Activated T-helper 17 cell treated with anti-CD3 and anti-CD28 coated beads, Interleukin-2, amount 50 U/mL, for 72 hours (primary cell): ENCODE measurements around the gene COA5. TPM values are rescaled to one million over a fixed set of nuclear protein-coding genes. Genes with fewer than 3 reads are reported as not detected.

Experiments used
- ATAC-seq: fragments of 150-1000 bp; cut with Tn5 transposase; replicated peaks from 2 replicates; pipeline ENCODE4 v1.10.0; 2021; ENCODE audit warnings: mild to moderate bottlenecking, moderate library complexity
- H3K27ac Mint-ChIP-seq: one replicate; pipeline ENCODE4 v1.8.0; 2022; ENCODE audit warnings: mixed read lengths
- H3K27me3 Mint-ChIP-seq: one replicate; pipeline ENCODE4 v1.8.0; 2022; ENCODE audit warnings: mixed read lengths
- H3K36me3 Mint-ChIP-seq: one replicate; pipeline ENCODE4 v1.8.0; 2022; ENCODE audit warnings: low read depth, mild to moderate bottlenecking, mixed read lengths
- H3K4me1 Mint-ChIP-seq: one replicate; pipeline ENCODE4 v1.8.0; 2022; ENCODE audit warnings: mixed read lengths
- H3K4me3 Mint-ChIP-seq: one replicate; pipeline ENCODE4 v1.8.0; 2022; ENCODE audit warnings: mild to moderate bottlenecking, mixed read lengths
- H3K9me3 Mint-ChIP-seq: one replicate; pipeline ENCODE4 v1.8.0; 2022; ENCODE audit warnings: mixed read lengths
- total RNA-seq, 2 donors: library from RNA; stranded (reverse); gene quantifications; one replicate each; pipeline ENCODE4 v1.2.3, GENCODE V29; 2022

COA5 gene
- total RNA-seq, 2 donors from 2014 or later: 22.9 to 25.2 TPM

DNA sequence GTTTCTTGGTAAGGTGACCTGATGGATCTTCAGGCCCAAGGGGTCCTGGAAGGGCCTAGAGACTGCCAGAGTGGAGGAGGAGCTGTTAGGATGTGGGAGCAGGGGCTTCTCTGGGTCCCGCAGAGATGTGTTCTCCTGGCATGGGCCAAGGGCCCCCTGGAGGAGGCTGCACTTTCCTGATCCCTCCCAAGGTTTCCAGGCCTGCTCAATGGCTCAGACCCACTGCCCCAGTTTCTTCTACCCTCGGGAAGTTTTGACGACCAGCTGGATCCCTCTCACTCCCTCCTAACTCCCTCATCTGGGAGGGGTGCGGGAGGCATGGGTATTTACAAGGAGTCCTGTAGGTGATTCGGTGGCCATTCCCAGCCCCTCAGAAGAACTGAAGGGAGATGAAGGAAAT lies 36.1 kb downstream of the COA5 start:
- H3K27ac Mint-ChIP-seq: peak overlapping the region; percentile 58
- peaks cover 86% of the 10 kb centered on the region for H3K36me3 Mint-ChIP-seq
- no peaks in the 10 kb centered on the region for H3K9me3 Mint-ChIP-seq
- H3K4me3 Mint-ChIP-seq: no peak overlapping the region
- no peaks in the 10 kb centered on the region for H3K27me3 Mint-ChIP-seq
- H3K4me1 Mint-ChIP-seq: peaks cover under 1% of the 10 kb centered on the region
- no peak for ATAC-seq

GRCh38 chr2:98571796-98572195 lies 36.5 kb downstream of the COA5 start:
- H3K4me1 Mint-ChIP-seq: peaks cover 5% of the 10 kb centered on the region
- no peaks in the 10 kb centered on the region for H3K27me3 Mint-ChIP-seq
- no peak overlapping the region for H3K4me3 Mint-ChIP-seq
- H3K27ac Mint-ChIP-seq: peak overlapping the region; percentile 58
- no peak for ATAC-seq
- peaks cover 86% of the 10 kb centered on the region for H3K36me3 Mint-ChIP-seq
- no peaks in the 10 kb centered on the region for H3K9me3 Mint-ChIP-seq

DNA sequence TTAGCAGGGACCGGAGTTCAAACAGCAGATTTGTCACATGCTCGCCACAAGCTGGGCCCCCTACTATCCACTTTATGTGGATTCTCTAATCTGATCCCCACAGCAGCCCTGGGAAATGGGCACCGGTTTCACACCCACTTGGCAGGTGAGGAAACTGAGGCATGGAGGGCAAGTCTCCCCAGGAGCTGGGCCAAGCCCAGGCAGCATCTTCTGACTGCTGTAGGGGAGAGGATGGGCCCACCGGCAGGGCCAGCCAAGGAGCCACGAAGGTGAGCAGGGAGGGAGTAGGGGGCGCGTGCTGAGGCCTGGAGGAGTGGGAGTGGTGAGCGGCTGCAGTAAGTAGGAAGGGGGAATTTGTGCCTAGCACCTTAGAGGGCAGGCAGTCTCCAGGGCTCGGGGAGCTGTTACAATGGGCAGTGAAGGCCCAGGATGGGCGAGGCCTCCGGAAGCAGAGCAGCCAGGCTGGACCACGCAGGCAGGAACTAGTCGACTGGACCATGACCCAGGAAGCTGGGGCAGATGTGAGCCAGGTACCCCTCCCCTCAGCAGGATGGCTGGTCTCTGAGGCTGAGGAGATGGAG lies 37.1 kb downstream of the COA5 start:
- Mint-ChIP-seq H3K27me3 (no peaks in the 10 kb centered on the region), H3K4me3 (no peak overlapping the region), H3K36me3 (peaks cover 86% of the 10 kb centered on the region), H3K4me1 (peaks cover 5% of the 10 kb centered on the region), H3K27ac (peak overlapping the region; percentile 58), H3K9me3 (no peaks in the 10 kb centered on the region)
- no peak for ATAC-seq

- Mint-ChIP-seq H3K27me3 (no peaks in the 10 kb centered on the region), H3K4me3 (no peak overlapping the region), H3K36me3 (peaks cover 86% of the 10 kb centered on the region), H3K9me3 (no peaks in the 10 kb centered on the region), H3K27ac (peak overlapping the region; percentile 75), H3K4me1 (peaks cover 5% of the 10 kb centered on the region)
- ATAC-seq: no peak
Measured at GRCh38 chr2:98570356-98570755, 38.0 kb downstream of the COA5 start.

GRCh38 chr2:98569915-98570314 lies 38.4 kb downstream of the COA5 start:
- Mint-ChIP-seq H3K4me1 (peaks cover 5% of the 10 kb centered on the region), H3K27ac (peak overlapping the region; percentile 75), H3K27me3 (no peaks in the 10 kb centered on the region), H3K9me3 (no peaks in the 10 kb centered on the region), H3K4me3 (no peak overlapping the region), H3K36me3 (peaks cover 86% of the 10 kb centered on the region)
- ATAC-seq: no peak

DNA sequence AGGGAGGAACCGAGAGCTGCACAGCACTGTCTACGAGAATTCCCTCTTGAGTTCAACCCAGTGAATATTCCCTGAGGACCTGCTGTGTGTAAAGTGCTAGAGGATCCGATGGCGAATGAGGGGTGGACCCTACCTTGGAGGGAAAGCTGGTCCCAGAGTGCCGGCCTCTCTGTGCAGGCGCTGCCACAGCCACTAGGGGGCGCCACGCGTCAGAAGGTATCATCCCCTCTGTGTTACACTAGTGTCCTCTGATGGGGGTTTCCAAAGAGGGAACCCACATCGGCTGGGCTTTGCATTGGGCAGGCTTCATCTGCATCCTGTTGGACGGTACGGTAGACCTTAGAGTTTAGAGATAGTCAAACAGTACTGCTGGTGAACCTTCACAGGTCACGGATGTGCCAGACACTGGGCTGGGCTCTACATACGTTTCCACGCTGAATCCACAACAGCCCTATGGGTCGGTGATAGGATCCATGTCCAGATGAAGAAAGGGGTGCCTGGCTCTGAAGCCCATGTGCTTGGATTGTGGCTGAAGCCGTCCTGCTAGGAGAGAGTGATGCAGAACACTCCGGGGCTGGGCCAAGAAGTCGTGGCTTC lies 39.0 kb downstream of the COA5 start:
- Mint-ChIP-seq H3K4me1 (peaks cover 5% of the 10 kb centered on the region), H3K36me3 (peaks cover 86% of the 10 kb centered on the region), H3K9me3 (no peaks in the 10 kb centered on the region), H3K27ac (peak overlapping the region; percentile 75), H3K27me3 (no peaks in the 10 kb centered on the region), H3K4me3 (no peak overlapping the region)
- peak; percentile 80 for ATAC-seq

DNA sequence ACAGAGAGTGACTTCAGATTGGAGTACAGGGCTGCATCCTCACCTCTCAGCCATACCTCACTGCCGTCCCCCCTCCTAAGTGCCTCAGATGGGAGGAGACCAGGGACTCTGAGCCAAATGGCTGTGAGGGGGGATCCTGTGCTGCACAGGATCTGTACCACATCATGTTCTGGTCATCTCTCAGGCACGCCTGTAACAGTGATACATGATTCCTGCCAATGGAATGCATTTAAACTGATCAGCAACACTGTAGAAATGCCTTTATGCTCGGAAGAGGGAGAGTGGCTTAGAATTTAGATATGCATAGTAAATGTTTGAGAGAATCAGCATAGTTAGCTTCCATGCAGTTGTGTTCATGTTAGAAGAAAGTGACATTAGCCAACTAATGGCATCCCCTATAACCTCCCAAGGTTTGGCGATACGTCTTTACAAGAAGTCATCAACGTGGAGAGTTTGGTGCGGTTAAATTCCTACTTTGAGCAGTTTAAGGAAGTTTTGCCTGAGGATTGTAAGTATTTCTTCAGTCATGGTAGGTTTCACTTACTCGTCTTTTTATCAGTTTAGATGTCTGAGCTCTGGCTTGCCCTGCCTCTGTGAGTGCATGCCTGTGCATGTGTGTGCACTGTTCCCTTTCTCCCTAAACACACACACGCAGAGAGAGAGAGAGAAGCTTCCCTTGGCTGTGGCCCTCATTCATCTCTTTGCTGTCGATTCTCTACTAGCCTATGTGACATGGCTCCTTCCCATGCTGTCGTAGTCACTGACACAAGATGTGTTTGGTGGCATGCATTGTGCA lies 40.0 kb downstream of the COA5 start:
- Mint-ChIP-seq H3K9me3 (no peaks in the 10 kb centered on the region), H3K27me3 (no peaks in the 10 kb centered on the region), H3K4me3 (no peak overlapping the region), H3K27ac (no peak overlapping the region), H3K4me1 (peaks cover 5% of the 10 kb centered on the region), H3K36me3 (peaks cover 85% of the 10 kb centered on the region)
- ATAC-seq: no peak

DNA sequence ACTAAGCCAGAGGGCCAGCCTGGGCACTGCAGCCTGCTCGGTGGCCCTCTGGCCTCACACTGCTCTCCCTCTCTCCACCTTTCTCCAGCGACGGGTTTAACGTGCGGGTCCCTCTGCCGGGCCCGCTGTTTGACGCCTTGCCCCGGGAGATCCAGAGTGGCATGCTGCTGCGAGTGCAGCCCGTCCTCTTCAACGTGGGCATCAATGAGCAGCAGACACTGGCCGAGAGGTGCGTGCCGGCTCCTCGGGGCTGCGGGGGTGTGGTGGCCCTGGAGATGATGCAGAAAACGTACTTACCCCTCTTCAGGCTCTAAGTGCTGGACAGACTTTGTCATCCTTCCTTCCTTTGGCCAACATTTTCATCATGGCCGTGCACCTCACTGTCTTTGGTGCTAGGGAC lies 42.4 kb downstream of the COA5 start:
- Mint-ChIP-seq H3K4me3 (no peak overlapping the region), H3K36me3 (peaks cover 92% of the 10 kb centered on the region), H3K27me3 (no peaks in the 10 kb centered on the region), H3K9me3 (no peaks in the 10 kb centered on the region), H3K4me1 (peaks cover 5% of the 10 kb centered on the region), H3K27ac (peak overlapping the region; percentile 90)
- no peak for ATAC-seq

DNA sequence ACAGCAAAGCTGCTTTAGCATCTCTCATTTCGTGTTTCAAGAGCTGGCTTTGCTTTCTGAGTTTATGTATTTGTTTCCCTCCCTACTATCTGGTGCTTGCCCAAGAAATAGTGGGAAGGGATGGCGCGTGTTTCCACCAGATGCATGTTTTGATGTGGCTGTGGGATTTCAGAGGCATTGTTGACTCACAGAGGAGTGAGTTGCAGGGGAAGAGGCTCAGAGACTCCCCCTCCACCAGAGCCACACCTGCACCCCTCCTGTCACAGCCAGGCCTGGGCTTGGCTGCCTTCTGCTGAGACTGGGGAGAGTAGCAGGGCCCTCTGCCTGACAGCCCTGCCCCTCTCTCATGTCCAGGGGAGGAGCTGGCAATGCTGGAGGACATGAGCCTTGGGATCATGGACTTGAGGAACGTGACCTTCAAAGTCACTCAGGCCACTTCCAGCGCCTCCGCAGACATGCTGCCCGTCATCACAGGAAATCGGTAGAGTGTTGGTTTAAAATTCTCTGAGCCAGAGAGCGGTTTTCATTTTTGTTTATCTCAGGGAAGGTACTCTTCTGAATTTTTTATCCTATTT lies 42.9 kb downstream of the COA5 start:
- Mint-ChIP-seq H3K4me1 (peaks cover 5% of the 10 kb centered on the region), H3K4me3 (no peak overlapping the region), H3K36me3 (peaks cover 94% of the 10 kb centered on the region), H3K9me3 (no peaks in the 10 kb centered on the region), H3K27me3 (no peaks in the 10 kb centered on the region), H3K27ac (peak overlapping the region; percentile 50)
- ATAC-seq: no peak

DNA sequence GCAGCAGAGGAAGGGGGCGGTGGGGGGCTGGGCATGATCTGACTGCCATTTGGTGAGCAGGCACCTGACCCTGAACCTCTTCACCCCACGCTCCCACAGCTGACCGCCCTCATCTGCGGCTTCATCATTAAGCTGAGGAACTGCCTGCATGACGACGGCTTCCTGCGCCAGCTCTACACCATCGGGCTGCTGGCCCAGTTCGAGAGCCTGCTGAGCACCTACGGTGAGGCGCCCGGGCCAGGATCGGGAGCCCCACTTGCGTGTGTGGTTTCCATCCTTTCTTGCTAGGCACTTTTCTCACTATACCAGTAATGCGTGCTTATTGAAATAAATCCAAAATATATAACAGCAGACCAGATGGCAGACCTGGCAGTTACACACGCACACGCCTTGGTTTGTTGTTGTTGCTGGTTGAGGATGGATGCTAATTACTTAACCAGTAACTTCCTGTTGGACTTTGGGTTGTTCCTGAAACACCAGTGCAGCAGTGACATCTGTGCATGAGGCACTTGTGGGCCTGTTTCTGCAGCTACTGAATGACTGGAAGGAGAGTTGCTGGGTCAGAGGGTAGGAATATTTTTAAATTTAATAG lies 43.7 kb downstream of the COA5 start:
- Mint-ChIP-seq H3K4me1 (peaks cover 5% of the 10 kb centered on the region), H3K27ac (peak overlapping the region; percentile 50), H3K36me3 (peaks cover 94% of the 10 kb centered on the region), H3K4me3 (no peak overlapping the region), H3K9me3 (no peaks in the 10 kb centered on the region), H3K27me3 (no peaks in the 10 kb centered on the region)
- ATAC-seq: no peak

- Mint-ChIP-seq H3K4me1 (peaks cover 10% of the 10 kb centered on the region), H3K27me3 (no peaks in the 10 kb centered on the region), H3K4me3 (no peak overlapping the region), H3K9me3 (no peaks in the 10 kb centered on the region), H3K27ac (peak overlapping the region; percentile 9), H3K36me3 (peaks cover 94% of the 10 kb centered on the region)
- no peak for ATAC-seq
Measured at GRCh38 chr2:98563394-98563793, 44.9 kb downstream of the COA5 start.

DNA sequence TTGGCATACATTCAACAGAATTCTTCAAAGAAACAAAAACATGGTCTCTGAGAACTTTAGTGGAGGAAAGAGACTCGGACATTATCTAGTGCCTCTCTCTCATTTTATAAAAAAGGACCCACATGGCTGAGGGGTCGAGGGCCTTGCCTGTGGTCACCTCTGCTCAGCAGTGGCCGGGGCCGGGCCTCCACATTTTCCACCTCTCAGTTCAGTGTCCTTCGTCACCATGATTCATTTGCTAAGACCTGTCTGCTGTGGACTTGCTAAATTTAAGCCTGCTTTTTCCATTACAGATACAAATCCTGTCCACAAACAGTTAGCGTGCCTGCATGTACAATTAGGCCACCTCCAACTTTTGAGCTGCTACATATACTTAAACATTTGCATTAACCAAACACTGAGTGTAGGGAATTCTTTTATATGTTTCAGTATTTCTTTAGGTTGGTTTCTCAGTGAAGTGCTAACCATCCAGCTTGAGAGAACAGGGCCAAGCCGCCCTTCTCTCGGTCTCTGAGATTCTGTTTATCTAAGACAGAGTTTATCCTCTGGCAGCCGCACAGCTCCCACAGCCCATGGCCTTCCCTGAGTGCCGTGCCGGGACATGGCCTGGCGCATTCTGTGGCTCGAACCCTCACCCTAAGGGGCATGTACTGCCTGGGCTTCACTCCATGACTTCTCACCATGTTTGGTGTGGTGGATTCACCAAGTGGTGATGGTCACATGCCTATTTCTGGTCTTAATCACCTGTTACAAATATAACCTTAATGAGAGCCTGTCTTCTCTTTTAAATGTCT lies 46.2 kb downstream of the COA5 start:
- peaks cover 94% of the 10 kb centered on the region for H3K36me3 Mint-ChIP-seq
- H3K27ac Mint-ChIP-seq: peak overlapping the region; percentile 9
- H3K9me3 Mint-ChIP-seq: no peaks in the 10 kb centered on the region
- H3K27me3 Mint-ChIP-seq: no peaks in the 10 kb centered on the region
- no peak overlapping the region for H3K4me3 Mint-ChIP-seq
- H3K4me1 Mint-ChIP-seq: peaks cover 8% of the 10 kb centered on the region
- ATAC-seq: no peak

GRCh38 chr2:98561018-98561417 lies 47.3 kb downstream of the COA5 start:
- H3K4me1 Mint-ChIP-seq: peaks cover 4% of the 10 kb centered on the region
- no peak overlapping the region for H3K4me3 Mint-ChIP-seq
- H3K27ac Mint-ChIP-seq: peak overlapping the region; percentile 74
- ATAC-seq: no peak
- H3K9me3 Mint-ChIP-seq: no peaks in the 10 kb centered on the region
- H3K27me3 Mint-ChIP-seq: no peaks in the 10 kb centered on the region
- H3K36me3 Mint-ChIP-seq: peaks cover 94% of the 10 kb centered on the region

DNA sequence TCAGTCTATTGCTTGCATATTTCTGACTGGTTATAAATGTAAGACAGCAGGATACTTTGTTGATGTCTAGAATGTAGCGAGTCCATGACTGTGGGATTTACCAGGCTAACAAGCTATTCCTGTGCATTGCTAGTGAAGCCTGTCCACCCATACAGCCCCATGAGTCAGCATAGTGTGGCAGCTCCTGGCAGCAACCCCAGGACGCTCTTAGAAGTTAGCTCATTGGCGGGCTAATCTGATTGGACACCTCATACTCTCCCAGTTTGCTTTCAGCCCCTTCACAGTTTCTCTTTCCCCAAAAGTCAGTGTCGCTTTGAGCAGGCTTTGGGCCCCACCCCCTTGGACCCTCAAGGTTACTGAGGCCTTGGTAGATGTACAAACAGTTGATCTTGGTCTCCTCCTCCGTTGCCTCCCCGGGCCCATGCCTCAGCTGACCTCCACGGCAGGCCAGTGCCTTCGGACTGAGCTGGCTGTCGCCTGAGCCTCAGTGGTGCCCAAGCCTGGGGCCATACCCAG lies 48.0 kb downstream of the COA5 start:
- H3K4me3 Mint-ChIP-seq: no peak overlapping the region
- peaks cover 4% of the 10 kb centered on the region for H3K4me1 Mint-ChIP-seq
- H3K9me3 Mint-ChIP-seq: no peaks in the 10 kb centered on the region
- peaks cover 94% of the 10 kb centered on the region for H3K36me3 Mint-ChIP-seq
- no peaks in the 10 kb centered on the region for H3K27me3 Mint-ChIP-seq
- no peak for ATAC-seq
- peak overlapping the region; percentile 74 for H3K27ac Mint-ChIP-seq
